ENCODE results near the gene BIRC6. TPM values are rescaled to one million over a fixed set of nuclear protein-coding genes. Genes with fewer than 3 reads are reported as not detected.
"Not testable (repeated sequence)": the region's sequence is repeated elsewhere in the genome, so short reads cannot be mapped to it uniquely, and the experiment has no call there.

Gene BIRC6
- total RNA-seq, 3 donors from 2014 or later = 66.6 to 68.4 (median 67.7) TPM

- Mint-ChIP-seq H3K4me3 (no peak overlapping the region), H3K36me3 (ENCODE audit: insufficient read depth) (peaks cover 35% of the 10 kb centered on the region), H3K27me3 (ENCODE audit: low read depth) (no peaks in the 10 kb centered on the region), H3K4me1 (ENCODE audit: low read depth) (peaks cover 3% of the 10 kb centered on the region), H3K9me3 (no peaks in the 10 kb centered on the region)
- no peak for DNase-seq
- no peak for ATAC-seq
Measured at GRCh38 chr2:32538735-32539134, 181.9 kb downstream of the BIRC6 start.

GRCh38 chr2:32552483-32552882 is 195.7 kb downstream of the BIRC6 start:
- H3K36me3 Mint-ChIP-seq (ENCODE audit: insufficient read depth); ATAC-seq; H3K9me3 Mint-ChIP-seq; DNase-seq; H3K27me3 Mint-ChIP-seq (ENCODE audit: low read depth); H3K4me1 Mint-ChIP-seq (ENCODE audit: low read depth); H3K4me3 Mint-ChIP-seq: not testable (repeated sequence)

- H3K4me1 Mint-ChIP-seq (ENCODE audit: low read depth) = no peaks in the 10 kb centered on the region
- H3K36me3 Mint-ChIP-seq (ENCODE audit: insufficient read depth) = peaks cover 6% of the 10 kb centered on the region
- H3K4me3 Mint-ChIP-seq = no peak overlapping the region
- no peaks in the 10 kb centered on the region for H3K27me3 Mint-ChIP-seq (ENCODE audit: low read depth)
- DNase-seq (no peak), ATAC-seq (peak in 1 of 2 donors; percentile 65)
- no peaks in the 10 kb centered on the region for H3K9me3 Mint-ChIP-seq
Measured at GRCh38 chr2:32553829-32554432, 197.1 kb downstream of the BIRC6 start.

GRCh38 chr2:32558492-32558891 is 201.7 kb downstream of the BIRC6 start:
- ATAC-seq = no peak

GRCh38 chr2:32559136-32559535 is 202.3 kb downstream of the BIRC6 start:
- H3K4me1 Mint-ChIP-seq (ENCODE audit: low read depth) = peaks cover 7% of the 10 kb centered on the region
- no peak overlapping the region for H3K4me3 Mint-ChIP-seq
- peaks cover 21% of the 10 kb centered on the region for H3K36me3 Mint-ChIP-seq (ENCODE audit: insufficient read depth)
- ATAC-seq (no peak), DNase-seq (no peak)
- no peaks in the 10 kb centered on the region for H3K27me3 Mint-ChIP-seq (ENCODE audit: low read depth)
- H3K9me3 Mint-ChIP-seq = no peaks in the 10 kb centered on the region

More at GRCh38 chr2:32558492-32558891, 201.7 kb downstream of the BIRC6 start:
- Mint-ChIP-seq H3K4me1 (ENCODE audit: low read depth) (peaks cover 4% of the 10 kb centered on the region), H3K9me3 (no peaks in the 10 kb centered on the region), H3K4me3 (no peak overlapping the region), H3K36me3 (ENCODE audit: insufficient read depth) (peaks cover 18% of the 10 kb centered on the region), H3K27me3 (ENCODE audit: low read depth) (no peaks in the 10 kb centered on the region)
- DNase-seq = no peak

GRCh38 chr2:32562906-32563305 is 206.1 kb downstream of the BIRC6 start:
- ATAC-seq = no peak
- H3K4me1 Mint-ChIP-seq (ENCODE audit: low read depth) = peaks cover 13% of the 10 kb centered on the region
- DNase-seq = no peak
- H3K4me3 Mint-ChIP-seq = no peak overlapping the region
- no peaks in the 10 kb centered on the region for H3K9me3 Mint-ChIP-seq
- no peaks in the 10 kb centered on the region for H3K27me3 Mint-ChIP-seq (ENCODE audit: low read depth)
- peaks cover 43% of the 10 kb centered on the region for H3K36me3 Mint-ChIP-seq (ENCODE audit: insufficient read depth)

- Mint-ChIP-seq H3K9me3 (no peaks in the 10 kb centered on the region), H3K4me3 (no peak overlapping the region), H3K27me3 (ENCODE audit: low read depth) (no peaks in the 10 kb centered on the region), H3K4me1 (ENCODE audit: low read depth) (peaks cover 13% of the 10 kb centered on the region), H3K36me3 (ENCODE audit: insufficient read depth) (peaks cover 37% of the 10 kb centered on the region)
- DNase-seq (no peak), ATAC-seq (peak; percentile 86 to 87)
Measured at GRCh38 chr2:32564417-32565035, 207.7 kb downstream of the BIRC6 start.

GRCh38 chr2:32565902-32566301 is 209.1 kb downstream of the BIRC6 start:
- DNase-seq = no peak
- Mint-ChIP-seq H3K4me1 (ENCODE audit: low read depth) (peaks cover 15% of the 10 kb centered on the region), H3K4me3 (no peak overlapping the region), H3K27me3 (ENCODE audit: low read depth) (no peaks in the 10 kb centered on the region), H3K9me3 (no peaks in the 10 kb centered on the region), H3K36me3 (ENCODE audit: insufficient read depth) (peaks cover 35% of the 10 kb centered on the region)
- no peak for ATAC-seq

- DNase-seq = no peak
- H3K9me3 Mint-ChIP-seq = no peaks in the 10 kb centered on the region
- peaks cover 28% of the 10 kb centered on the region for H3K4me1 Mint-ChIP-seq (ENCODE audit: low read depth)
- H3K36me3 Mint-ChIP-seq (ENCODE audit: insufficient read depth) = peaks cover 18% of the 10 kb centered on the region
- no peak for ATAC-seq
- H3K4me3 Mint-ChIP-seq = no peak overlapping the region
- no peaks in the 10 kb centered on the region for H3K27me3 Mint-ChIP-seq (ENCODE audit: low read depth)
Measured at GRCh38 chr2:32572030-32572429, 215.2 kb downstream of the BIRC6 start.

GRCh38 chr2:32572737-32573136 is 215.9 kb downstream of the BIRC6 start:
- ATAC-seq (no peak), DNase-seq (no peak)
- no peaks in the 10 kb centered on the region for H3K9me3 Mint-ChIP-seq
- no peak overlapping the region for H3K4me3 Mint-ChIP-seq
- no peaks in the 10 kb centered on the region for H3K27me3 Mint-ChIP-seq (ENCODE audit: low read depth)
- H3K4me1 Mint-ChIP-seq (ENCODE audit: low read depth) = peaks cover 28% of the 10 kb centered on the region
- H3K36me3 Mint-ChIP-seq (ENCODE audit: insufficient read depth) = peaks cover 13% of the 10 kb centered on the region

GRCh38 chr2:32591669-32592463 is 235.0 kb downstream of the BIRC6 start:
- H3K4me3 Mint-ChIP-seq = no peak overlapping the region
- peak; percentile 84 to 85 for ATAC-seq
- DNase-seq = no peak
- peaks cover 23% of the 10 kb centered on the region for H3K36me3 Mint-ChIP-seq (ENCODE audit: insufficient read depth)
- no peaks in the 10 kb centered on the region for H3K9me3 Mint-ChIP-seq
- no peaks in the 10 kb centered on the region for H3K27me3 Mint-ChIP-seq (ENCODE audit: low read depth)
- H3K4me1 Mint-ChIP-seq (ENCODE audit: low read depth) = peaks cover 30% of the 10 kb centered on the region

GRCh38 chr2:32594573-32594972 is 237.8 kb downstream of the BIRC6 start:
- Mint-ChIP-seq H3K27me3 (ENCODE audit: low read depth) (no peaks in the 10 kb centered on the region), H3K4me3 (no peak overlapping the region), H3K4me1 (ENCODE audit: low read depth) (peaks cover 25% of the 10 kb centered on the region), H3K36me3 (ENCODE audit: insufficient read depth) (peaks cover 24% of the 10 kb centered on the region), H3K9me3 (no peaks in the 10 kb centered on the region)
- DNase-seq (no peak), ATAC-seq (no peak)

GRCh38 chr2:32611366-32611765 is 254.5 kb downstream of the BIRC6 start:
- H3K27me3 Mint-ChIP-seq (ENCODE audit: low read depth) = no peaks in the 10 kb centered on the region
- DNase-seq (no peak), ATAC-seq (no peak)
- H3K9me3 Mint-ChIP-seq = no peaks in the 10 kb centered on the region
- no peak overlapping the region for H3K4me3 Mint-ChIP-seq
- peaks cover 35% of the 10 kb centered on the region for H3K36me3 Mint-ChIP-seq (ENCODE audit: insufficient read depth)
- H3K4me1 Mint-ChIP-seq (ENCODE audit: low read depth) = no peaks in the 10 kb centered on the region

- Mint-ChIP-seq H3K4me3 (no peak overlapping the region), H3K9me3 (no peaks in the 10 kb centered on the region), H3K27me3 (ENCODE audit: low read depth) (no peaks in the 10 kb centered on the region), H3K4me1 (ENCODE audit: low read depth) (no peaks in the 10 kb centered on the region), H3K36me3 (ENCODE audit: insufficient read depth) (peaks cover 35% of the 10 kb centered on the region)
- ATAC-seq (no peak), DNase-seq (no peak)
Measured at GRCh38 chr2:32611771-32612170, 254.9 kb downstream of the BIRC6 start.

- no peak overlapping the region for H3K4me3 Mint-ChIP-seq
- no peaks in the 10 kb centered on the region for H3K9me3 Mint-ChIP-seq
- H3K4me1 Mint-ChIP-seq (ENCODE audit: low read depth) = no peaks in the 10 kb centered on the region
- no peak for ATAC-seq
- no peak for DNase-seq
- no peaks in the 10 kb centered on the region for H3K27me3 Mint-ChIP-seq (ENCODE audit: low read depth)
- H3K36me3 Mint-ChIP-seq (ENCODE audit: insufficient read depth) = peaks cover 34% of the 10 kb centered on the region
Measured at GRCh38 chr2:32614084-32614483, 257.3 kb downstream of the BIRC6 start.
